Measurements from ENCODE around the gene CAMTA2.

CAMTA2 gene

GRCh38 chr17:4919511-4920047 lies 67.9 kb downstream of the CAMTA2 start:
- TF ChIP-seq EZH2phosphoT487 (IDR thresholded peaks at IDR 0.05; ENCODE audit: low read length), result no peak
- no peak overlapping the region for H3K4me2 ChIP-seq (ENCODE audit: low read depth, low read length)

More at GRCh38 chr17:4919511-4920047, 67.9 kb downstream of the CAMTA2 start:
- no peaks in the 10 kb centered on the region for H3F3A ChIP-seq (ENCODE audit: insufficient read depth, low read length)
- no peaks in the 10 kb centered on the region for H3K36me3 ChIP-seq (replicated peaks; ENCODE audit: insufficient read depth, low read length)
- no peak for DNase-seq
- H2AFZ ChIP-seq (ENCODE audit: low read length), result no peak overlapping the region
- no peaks in the 10 kb centered on the region for H4K20me1 ChIP-seq (ENCODE audit: insufficient read depth, low read length)
- no peaks in the 10 kb centered on the region for H3K4me1 ChIP-seq (ENCODE audit: low read length)
- no peak overlapping the region for H3K9ac ChIP-seq (ENCODE audit: low read length)
- no peaks in the 10 kb centered on the region for H3K9me3 ChIP-seq (replicated peaks; ENCODE audit: insufficient read depth, low read length)
- H3K27ac ChIP-seq (ENCODE audit: low read length), result no peak overlapping the region
- H3K27me3 ChIP-seq (replicated peaks; ENCODE audit: insufficient read depth, low read length), result no peaks in the 10 kb centered on the region
- H3K79me2 ChIP-seq (ENCODE audit: low read length), result no peaks in the 10 kb centered on the region
- no peaks in the 10 kb centered on the region for H3K9me2 ChIP-seq (replicated peaks; ENCODE audit: insufficient read depth, low read length)
- no peak overlapping the region for H3K4me3 ChIP-seq (ENCODE audit: low read length)
